Central memory CD8-positive, alpha-beta T cell (primary cell): ENCODE measurements around the gene C11orf24.
A peak's percentile ranks its signal among the peaks of the same experiment; 100 is the strongest.

Experiments used
- ATAC-seq: fragments of 150-1000 bp; cut with Tn5 transposase; replicated peaks from 2 replicates; pipeline ENCODE4 v1.10.0; 2022; ENCODE audit warnings: mild to moderate bottlenecking, moderate FRiP score, moderate number of reproducible peaks; ENCODE audit not compliant: poor library complexity, severe bottlenecking; ENCODE audit errors: extremely low read depth
- DNase-seq, 2 donors: peaks; one replicate each; pipeline ENCODE4 v3.0.0; 2021; ENCODE audit warnings: low spot score in 2 of 2
- H3K27ac Mint-ChIP-seq: one replicate; pipeline ENCODE4 v1.8.0; 2022; ENCODE audit warnings: low read depth, mild to moderate bottlenecking, moderate library complexity, mixed read lengths
- H3K27me3 Mint-ChIP-seq: one replicate; pipeline ENCODE4 v1.8.0; 2022; ENCODE audit warnings: mixed read lengths
- H3K36me3 Mint-ChIP-seq: one replicate; pipeline ENCODE4 v1.8.0; 2022; ENCODE audit warnings: mild to moderate bottlenecking, moderate library complexity, mixed read lengths; ENCODE audit not compliant: insufficient read depth
- H3K4me1 Mint-ChIP-seq: one replicate; pipeline ENCODE4 v1.8.0; 2022; ENCODE audit warnings: mixed read lengths
- H3K4me3 Mint-ChIP-seq: one replicate; pipeline ENCODE4 v1.8.0; 2022; ENCODE audit warnings: mild to moderate bottlenecking, moderate library complexity, mixed read lengths
- H3K9me3 Mint-ChIP-seq: one replicate; pipeline ENCODE4 v1.8.0; 2022; ENCODE audit warnings: mixed read lengths

C11orf24 gene

DNA sequence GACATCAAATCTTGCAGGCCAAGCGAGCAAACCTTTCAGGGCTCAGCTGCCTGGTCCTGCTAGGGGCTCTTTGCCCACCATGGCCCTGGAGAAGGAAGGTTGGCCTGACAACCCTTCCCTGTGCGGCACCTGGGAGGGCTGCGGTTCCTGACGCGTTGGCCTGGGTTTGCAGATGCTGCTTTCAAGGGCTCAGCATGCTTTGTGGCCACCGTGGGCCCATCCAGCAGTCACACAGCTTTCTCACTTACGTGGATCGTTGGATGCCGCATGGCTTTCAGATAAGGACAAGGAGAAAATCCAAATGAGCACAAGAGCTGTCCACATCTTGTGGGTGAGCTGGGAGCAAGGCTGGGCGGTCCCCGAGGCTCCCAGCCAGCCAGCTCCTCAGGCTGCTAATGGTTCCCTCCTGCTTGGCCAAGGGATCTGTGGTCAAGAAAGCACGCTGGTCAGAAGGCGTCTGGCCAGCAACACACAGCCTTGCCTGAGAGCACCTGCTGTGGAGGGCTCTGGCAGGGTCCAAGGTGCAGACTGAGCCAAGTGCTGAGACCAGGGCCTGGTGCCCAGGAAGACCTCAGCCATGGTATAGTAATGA lies 8.2 kb downstream of the C11orf24 start:
- Mint-ChIP-seq H3K9me3 (no peaks in the 10 kb centered on the region), H3K27ac (no peak overlapping the region), H3K4me1 (peaks cover 1% of the 10 kb centered on the region), H3K4me3 (no peak overlapping the region), H3K36me3 (peaks cover 19% of the 10 kb centered on the region), H3K27me3 (no peaks in the 10 kb centered on the region)
- ATAC-seq (no peak), DNase-seq (no peak)

- H3K27me3 Mint-ChIP-seq: no peaks in the 10 kb centered on the region
- H3K4me3 Mint-ChIP-seq: no peak overlapping the region
- DNase-seq (no peak), ATAC-seq (no peak)
- peaks cover 3% of the 10 kb centered on the region for H3K4me1 Mint-ChIP-seq
- H3K36me3 Mint-ChIP-seq: peaks cover 15% of the 10 kb centered on the region
- no peak overlapping the region for H3K27ac Mint-ChIP-seq
- no peaks in the 10 kb centered on the region for H3K9me3 Mint-ChIP-seq
Observed at GRCh38 chr11:68262544-68262827, 9.3 kb downstream of the C11orf24 start.

GRCh38 chr11:68261749-68262543 lies 9.8 kb downstream of the C11orf24 start:
- Mint-ChIP-seq H3K36me3 (peaks cover 15% of the 10 kb centered on the region), H3K27ac (no peak overlapping the region), H3K27me3 (no peaks in the 10 kb centered on the region), H3K9me3 (no peaks in the 10 kb centered on the region), H3K4me1 (peaks cover 5% of the 10 kb centered on the region), H3K4me3 (no peak overlapping the region)
- DNase-seq (no peak), ATAC-seq (no peak)

GRCh38 chr11:68261006-68261405 lies 10.8 kb downstream of the C11orf24 start:
- Mint-ChIP-seq H3K27me3 (no peaks in the 10 kb centered on the region), H3K27ac (no peak overlapping the region), H3K9me3 (no peaks in the 10 kb centered on the region), H3K4me3 (no peak overlapping the region), H3K4me1 (peaks cover 5% of the 10 kb centered on the region), H3K36me3 (peaks cover 13% of the 10 kb centered on the region)
- no peak for ATAC-seq
- DNase-seq: no peak

GRCh38 chr11:68260484-68260883 lies 11.3 kb downstream of the C11orf24 start:
- no peak for ATAC-seq

DNA sequence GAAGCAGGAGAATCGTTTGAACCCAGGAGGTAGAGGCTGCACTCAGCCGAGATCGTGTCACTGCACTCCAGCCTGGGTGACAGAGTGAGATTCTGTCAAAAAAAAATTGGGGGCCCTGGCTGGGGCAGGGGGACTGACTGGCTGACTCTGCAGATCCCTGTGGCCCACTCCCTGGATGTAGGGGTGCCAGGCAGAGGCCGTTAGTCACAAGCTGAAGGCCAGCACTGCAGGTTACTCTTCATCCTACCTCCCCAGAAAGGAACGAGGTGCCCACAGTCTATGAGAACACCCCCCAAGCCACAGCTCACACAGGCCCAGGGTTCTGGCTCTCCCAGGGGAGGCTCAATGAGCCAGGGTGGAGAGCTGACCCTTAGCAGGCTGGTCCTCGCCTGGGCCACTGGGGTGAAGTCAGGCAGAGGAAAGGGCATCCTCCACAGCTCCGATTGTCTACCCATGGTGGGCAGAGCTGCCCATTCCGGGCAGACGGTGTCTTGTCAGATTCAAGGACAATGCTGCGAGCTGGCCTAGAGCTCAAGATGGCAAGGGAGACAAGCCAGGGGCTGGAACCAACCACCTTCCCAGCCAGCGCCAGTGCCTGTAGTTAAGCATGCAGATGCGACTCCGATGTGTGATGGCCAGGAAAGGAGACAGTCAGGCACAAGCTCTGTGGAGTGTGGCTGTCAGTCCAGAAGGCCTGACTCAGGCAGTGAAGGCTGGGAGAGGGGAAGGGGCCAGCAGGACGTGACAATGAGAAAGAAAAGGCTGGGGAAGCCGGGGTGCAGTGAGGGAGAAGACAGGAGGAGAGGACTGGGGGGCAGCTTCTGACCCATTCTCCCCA lies 12.4 kb downstream of the C11orf24 start:
- peaks cover 13% of the 10 kb centered on the region for H3K36me3 Mint-ChIP-seq

More at GRCh38 chr11:68260484-68260883, 11.3 kb downstream of the C11orf24 start:
- no peak for DNase-seq
- Mint-ChIP-seq H3K9me3 (no peaks in the 10 kb centered on the region), H3K4me3 (no peak overlapping the region), H3K36me3 (peaks cover 13% of the 10 kb centered on the region), H3K4me1 (peaks cover 5% of the 10 kb centered on the region), H3K27me3 (no peaks in the 10 kb centered on the region), H3K27ac (no peak overlapping the region)

GRCh38 chr11:68258363-68258765 lies 13.4 kb downstream of the C11orf24 start:
- Mint-ChIP-seq H3K27ac (no peak overlapping the region), H3K4me1 (peaks cover 5% of the 10 kb centered on the region), H3K36me3 (peaks cover 9% of the 10 kb centered on the region), H3K9me3 (no peaks in the 10 kb centered on the region), H3K4me3 (no peak overlapping the region), H3K27me3 (no peaks in the 10 kb centered on the region)
- DNase-seq (no peak), ATAC-seq (no peak)

More for the DNA sequence above, 12.4 kb downstream of the C11orf24 start:
- H3K27ac Mint-ChIP-seq: no peak overlapping the region
- H3K4me1 Mint-ChIP-seq: peaks cover 5% of the 10 kb centered on the region
- H3K9me3 Mint-ChIP-seq: no peaks in the 10 kb centered on the region
- H3K27me3 Mint-ChIP-seq: no peaks in the 10 kb centered on the region
- no peak overlapping the region for H3K4me3 Mint-ChIP-seq
- DNase-seq (no peak), ATAC-seq (no peak)

DNA sequence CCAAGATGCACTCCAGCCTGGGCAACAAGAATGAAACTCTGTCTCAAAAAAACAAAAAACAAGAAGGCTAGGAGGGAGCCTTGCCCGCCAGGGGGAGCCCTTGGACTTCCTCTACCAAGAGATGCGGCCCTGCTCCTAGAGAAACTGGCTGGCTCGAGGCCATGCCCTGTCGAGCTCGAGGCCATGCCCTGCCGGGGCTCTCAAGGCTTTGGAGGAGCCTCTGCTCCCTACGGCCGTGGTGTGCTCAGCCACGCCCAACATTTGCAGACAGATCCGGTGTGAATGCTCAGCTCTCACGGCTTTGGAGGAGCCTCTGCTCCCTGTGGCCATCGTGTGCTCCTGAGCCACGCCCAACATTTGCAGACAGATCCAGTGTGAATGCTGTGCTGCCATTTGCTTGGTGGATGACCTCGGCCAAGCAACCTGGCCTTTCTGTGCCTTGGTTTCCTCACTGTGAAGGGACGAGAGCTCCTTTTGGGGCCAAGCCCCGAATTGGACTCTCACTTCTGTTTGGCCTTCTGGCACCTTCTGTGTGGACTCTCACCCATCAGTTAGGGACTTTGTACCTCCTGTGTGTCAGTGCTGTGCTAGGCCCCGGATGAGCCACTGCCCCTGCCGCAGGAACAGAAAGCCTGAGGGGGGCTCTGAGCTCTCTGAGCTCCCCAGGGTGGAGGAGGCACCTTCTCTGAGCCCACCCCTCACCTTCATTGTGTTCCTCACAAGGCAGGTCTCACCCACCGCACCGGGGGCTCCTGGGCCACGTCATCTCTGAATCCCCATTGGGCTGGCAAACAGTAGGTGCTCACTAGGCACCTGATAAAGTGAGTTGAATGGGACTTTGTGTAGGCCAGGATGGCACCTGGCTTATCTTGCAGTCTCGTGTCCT lies 14.1 kb downstream of the C11orf24 start:
- H3K4me3 Mint-ChIP-seq: no peak overlapping the region
- no peak overlapping the region for H3K27ac Mint-ChIP-seq
- peak; percentile 87 to 97 for DNase-seq
- peaks cover 5% of the 10 kb centered on the region for H3K36me3 Mint-ChIP-seq
- H3K9me3 Mint-ChIP-seq: no peaks in the 10 kb centered on the region
- H3K27me3 Mint-ChIP-seq: no peaks in the 10 kb centered on the region
- peaks cover 5% of the 10 kb centered on the region for H3K4me1 Mint-ChIP-seq
- peak; percentile 79 for ATAC-seq

- no peaks in the 10 kb centered on the region for H3K9me3 Mint-ChIP-seq
- no peaks in the 10 kb centered on the region for H3K27me3 Mint-ChIP-seq
- H3K27ac Mint-ChIP-seq: no peak overlapping the region
- ATAC-seq (no peak), DNase-seq (no peak)
- H3K4me1 Mint-ChIP-seq: peaks cover 5% of the 10 kb centered on the region
- H3K36me3 Mint-ChIP-seq: peaks cover 2% of the 10 kb centered on the region
- no peak overlapping the region for H3K4me3 Mint-ChIP-seq
Observed at GRCh38 chr11:68256331-68256741, 15.4 kb downstream of the C11orf24 start.

- H3K27me3 Mint-ChIP-seq: no peaks in the 10 kb centered on the region
- no peak overlapping the region for H3K4me3 Mint-ChIP-seq
- no peak overlapping the region for H3K27ac Mint-ChIP-seq
- peaks cover 2% of the 10 kb centered on the region for H3K36me3 Mint-ChIP-seq
- H3K4me1 Mint-ChIP-seq: peaks cover 5% of the 10 kb centered on the region
- DNase-seq (no peak), ATAC-seq (no peak)
- H3K9me3 Mint-ChIP-seq: no peaks in the 10 kb centered on the region
Observed at GRCh38 chr11:68255526-68255925, 16.2 kb downstream of the C11orf24 start.

DNA sequence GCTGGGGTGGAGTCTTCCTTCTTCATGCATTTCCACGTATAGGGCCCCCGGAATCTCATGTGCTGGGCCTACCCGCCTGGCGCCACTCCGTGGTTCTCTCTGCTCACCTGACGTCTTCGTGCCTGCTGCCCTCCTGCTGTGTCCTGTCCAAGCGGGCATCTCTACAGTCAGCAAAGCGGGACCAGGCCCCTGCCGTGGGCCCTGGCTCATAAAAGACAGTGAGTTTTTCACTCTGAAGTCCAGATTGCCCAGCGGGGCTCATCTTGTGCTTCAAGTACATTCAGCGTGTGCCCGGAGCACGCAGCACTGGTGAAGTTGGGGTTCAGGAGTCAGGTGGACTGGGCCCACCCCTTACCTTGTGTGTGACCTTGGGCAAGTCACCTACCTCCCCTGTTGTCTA lies 17.4 kb downstream of the C11orf24 start:
- no peak overlapping the region for H3K4me3 Mint-ChIP-seq
- no peaks in the 10 kb centered on the region for H3K9me3 Mint-ChIP-seq
- no peaks in the 10 kb centered on the region for H3K27me3 Mint-ChIP-seq
- DNase-seq (no peak), ATAC-seq (no peak)
- H3K36me3 Mint-ChIP-seq: peaks cover 2% of the 10 kb centered on the region
- peaks cover 5% of the 10 kb centered on the region for H3K4me1 Mint-ChIP-seq
- no peak overlapping the region for H3K27ac Mint-ChIP-seq

DNA sequence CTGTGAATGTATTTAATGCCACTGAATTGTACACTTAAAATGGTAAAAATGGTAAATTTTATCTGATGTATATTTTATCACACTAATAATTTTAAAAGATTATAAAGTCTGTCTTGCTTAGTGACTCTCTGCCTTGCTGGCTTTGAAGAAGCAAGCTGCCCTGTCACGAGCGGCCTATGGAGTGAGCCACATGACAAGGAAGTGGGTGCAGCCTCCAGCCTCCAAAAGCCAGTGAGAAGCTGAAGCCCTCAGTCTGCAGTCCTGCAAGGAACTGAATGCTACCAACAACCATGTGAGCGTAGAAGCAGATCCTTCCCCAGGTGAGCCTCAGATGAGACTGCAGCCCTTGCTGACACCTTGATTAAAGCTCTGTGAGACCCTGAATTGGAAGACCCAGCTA lies 20.0 kb downstream of the C11orf24 start:
- DNase-seq: no peak
- Mint-ChIP-seq H3K36me3 (no peaks in the 10 kb centered on the region), H3K9me3 (no peaks in the 10 kb centered on the region), H3K27ac (no peak overlapping the region), H3K27me3 (no peaks in the 10 kb centered on the region), H3K4me3 (no peak overlapping the region), H3K4me1 (no peaks in the 10 kb centered on the region)
- no peak for ATAC-seq
